Liver (tissue), 9 donors: Measurements from ENCODE around the gene CHIC2. TPM values are rescaled to one million over a fixed set of nuclear protein-coding genes. Genes with fewer than 3 reads are reported as not detected.

Experiments used
- DNase-seq: peaks from one replicate; pipeline ENCODE4 v3.0.0-alpha.2; 2017; ENCODE audit warnings: low spot score
- H3K27ac ChIP-seq, 2 donors: one replicate each; pipeline ENCODE4 v1.7.0; 2013; ENCODE audit warnings: inconsistent platforms in 2 of 2, low read length in 2 of 2, control low read depth in 1 of 2, low read depth in 1 of 2, mild to moderate bottlenecking in 1 of 2
- H3K27me3 ChIP-seq, 4 donors: one replicate each; pipeline versions ENCODE4 v1.6.1 to v1.7.0; 2013; ENCODE audit warnings: low read length in 3 of 4, inconsistent platforms in 1 of 4, mild to moderate bottlenecking in 1 of 4, moderate library complexity in 1 of 4; ENCODE audit not compliant: control insufficient read depth in 4 of 4, insufficient read depth in 4 of 4
- H3K36me3 ChIP-seq, 4 donors: one replicate each; pipeline versions ENCODE4 v1.6.1 to v1.7.0; 2013; ENCODE audit warnings: low read length in 3 of 4, mild to moderate bottlenecking in 3 of 4, low read depth in 1 of 4, moderate library complexity in 1 of 4; ENCODE audit not compliant: control insufficient read depth in 4 of 4, insufficient read depth in 3 of 4
- H3K4me1 ChIP-seq, 4 donors: one replicate each; pipeline versions ENCODE4 v1.6.1 to v1.7.0; 2013; ENCODE audit warnings: low read length in 3 of 4, mild to moderate bottlenecking in 3 of 4, moderate library complexity in 1 of 4; ENCODE audit not compliant: control insufficient read depth in 4 of 4, insufficient read depth in 4 of 4
- H3K4me3 ChIP-seq, 3 donors: one replicate each; pipeline versions ENCODE4 v1.6.1 to v1.7.0; 2013; ENCODE audit warnings: low read length in 3 of 3, control low read depth in 1 of 3, low read depth in 1 of 3, mild to moderate bottlenecking in 1 of 3
- H3K9ac ChIP-seq, 2 donors: one replicate each; pipeline ENCODE4 v1.7.0; 2013; ENCODE audit warnings: low read length in 2 of 2, mild to moderate bottlenecking in 2 of 2, moderate library complexity in 2 of 2, control low read depth in 1 of 2, low read depth in 1 of 2
- H3K9me3 ChIP-seq, 4 donors: one replicate each; pipeline versions ENCODE4 v1.6.1 to v1.7.0; 2013; ENCODE audit warnings: low read length in 3 of 4; ENCODE audit not compliant: control insufficient read depth in 4 of 4
- EGR1 ChIP-seq, 2 donors: IDR thresholded peaks; 2 replicates each; pipeline ENCODE4 v1.6.1; 2016 to 2018; ENCODE audit warnings: antibody characterized with exemption in 2 of 2, low read depth in 2 of 2
- FOXA1 ChIP-seq: IDR thresholded peaks from 2 replicates; pipeline ENCODE4 v1.6.1; 2016; ENCODE audit warnings: antibody characterized with exemption
- FOXA2 ChIP-seq: IDR thresholded peaks from 2 replicates; pipeline ENCODE4 v1.6.1; 2016; ENCODE audit warnings: antibody characterized with exemption
- GABPA ChIP-seq, 2 donors: IDR thresholded peaks in 1 of 2; conservative IDR thresholded peaks in 1 of 2; 2 replicates each; pipeline ENCODE4 v1.6.1; 2016; ENCODE audit warnings: antibody characterized with exemption in 2 of 2, mild to moderate bottlenecking in 1 of 2, moderate library complexity in 1 of 2
- HNF4A ChIP-seq, 2 donors: conservative IDR thresholded peaks; 2 replicates each; pipeline ENCODE4 v1.6.1; 2016; ENCODE audit warnings: antibody characterized with exemption in 2 of 2, mild to moderate bottlenecking in 2 of 2
- HNF4G ChIP-seq: IDR thresholded peaks from 2 replicates; pipeline ENCODE4 v1.6.1; 2016; ENCODE audit warnings: antibody characterized with exemption
- JUND ChIP-seq, 2 donors: IDR thresholded peaks; 2 replicates each; pipeline ENCODE4 v1.6.1; 2016; ENCODE audit warnings: antibody characterized with exemption in 2 of 2
- NR2F2 ChIP-seq: IDR thresholded peaks from 2 replicates; pipeline ENCODE4 v1.6.1; 2016; ENCODE audit warnings: antibody characterized with exemption
- RAD21 ChIP-seq, 2 donors: IDR thresholded peaks; 2 replicates each; pipeline ENCODE4 v1.6.1; 2016; ENCODE audit warnings: antibody characterized with exemption in 2 of 2, mild to moderate bottlenecking in 2 of 2
- RXRA ChIP-seq, 2 donors: IDR thresholded peaks; 2 replicates each; pipeline ENCODE4 v1.6.1; 2017 to 2018; ENCODE audit warnings: antibody characterized with exemption in 2 of 2, mild to moderate bottlenecking in 1 of 2
- SP1 ChIP-seq: IDR thresholded peaks from 2 replicates; pipeline ENCODE4 v1.6.1; 2018; ENCODE audit warnings: antibody characterized with exemption, mild to moderate bottlenecking
- TAF1 ChIP-seq: conservative IDR thresholded peaks from 2 replicates; pipeline ENCODE4 v1.6.1; 2016; ENCODE audit warnings: antibody characterized with exemption, mild to moderate bottlenecking
- YY1 ChIP-seq: IDR thresholded peaks from 2 replicates; pipeline ENCODE4 v1.6.1; 2016; ENCODE audit warnings: antibody characterized with exemption, mild to moderate bottlenecking
- WGBS: extraction: QIAGEN DNeasy Blood & Tissue Kit; methylation state at CpG from one replicate; pipeline ENCODE4 v1.1.7; 2013; 5-methylcytosine and 5-hydroxymethylcytosine counted together
- polyA plus RNA-seq, 2 donors: library from polyadenylated mRNA; stranded (reverse) in 1 of 2; unstranded in 1 of 2; fragments of 200-250 nt in 1 of 2; fragments of >200 nt in 1 of 2; fragmentation: Nextera tagmentation in 1 of 2; extraction: Ambion mirVana in 1 of 2; gene quantifications; one replicate each; pipeline versions ENCODE4 v1.2.1 to v1.2.3, GENCODE V29; 2013 to 2015
- total RNA-seq, 2 donors: library from RNA; depleted of rRNA; stranded (reverse); fragments of >200 nt; gene quantifications; one replicate each; pipeline ENCODE4 v1.2.3, GENCODE V29; 2014
- TF ChIP-seq, protein P1 (sequence below): IDR thresholded peaks from 2 replicates; pipeline ENCODE4 v1.6.1; 2016; ENCODE audit warnings: antibody characterized with exemption
- TF ChIP-seq, protein P2 (sequence below): IDR thresholded peaks from 2 replicates; pipeline ENCODE4 v1.6.1; 2016; ENCODE audit warnings: antibody characterized with exemption, mild to moderate bottlenecking
- TF ChIP-seq, protein P3 (sequence below): IDR thresholded peaks from 2 replicates; pipeline ENCODE4 v1.6.1; 2016; ENCODE audit warnings: antibody characterized with exemption
- TF ChIP-seq, protein P4 (sequence below): IDR thresholded peaks from 2 replicates; pipeline ENCODE4 v1.6.1; 2016; ENCODE audit warnings: antibody characterized with exemption
- TF ChIP-seq, protein P5 (sequence below): fragments of 150-350 bp; IDR thresholded peaks from 2 replicates; pipeline ENCODE4 v1.5.1; 2017; ENCODE audit warnings: improper control_type of control experiment, low read depth, low read length; ENCODE audit not compliant: missing input control
- donor health status: healthy.
- donor health status: healthy.
- donor health status: healthy.
- donor health status: healthy.
- donor health status: healthy.

Gene CHIC2
- total and polyA plus RNA-seq, 4 donors, result 9.3 to 26.2 (median 18.4) TPM

DNA sequence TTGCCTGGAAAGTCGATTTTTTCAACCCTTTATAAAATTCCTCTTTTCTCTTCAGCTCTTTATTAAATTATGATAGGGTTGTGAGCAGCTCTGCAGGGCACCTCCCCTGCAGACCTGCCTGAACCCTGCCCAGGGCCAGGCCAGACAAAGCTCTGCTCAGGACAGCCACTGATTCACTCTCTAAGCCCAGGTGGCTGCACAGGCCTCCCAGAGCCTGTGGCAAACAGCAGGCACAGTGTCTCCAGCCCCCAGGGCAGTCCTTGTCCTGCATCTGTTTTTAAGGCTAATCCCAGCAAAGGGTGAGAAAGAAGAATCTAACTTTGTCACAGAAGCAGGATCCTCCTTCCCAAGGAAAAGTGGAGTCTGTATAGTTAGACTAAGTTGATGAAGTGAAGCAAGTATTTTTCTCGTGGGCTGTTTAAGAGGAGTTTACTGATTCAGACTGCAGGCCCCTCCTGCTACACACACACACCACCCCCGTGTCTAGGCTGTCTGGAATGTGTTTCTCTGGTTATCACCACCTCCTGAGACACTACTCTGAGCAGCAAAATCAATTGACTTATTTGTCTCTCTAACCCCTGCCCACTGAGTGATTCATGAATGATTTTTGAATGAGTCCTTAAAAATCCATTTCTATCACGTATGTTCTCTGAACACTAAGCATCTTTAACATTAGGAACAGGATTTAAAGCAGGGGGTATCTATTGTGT, 101.7 kb downstream of the CHIC2 start:
- H3K9ac ChIP-seq, result no peak overlapping the region
- TF ChIP-seq, protein P1, sequence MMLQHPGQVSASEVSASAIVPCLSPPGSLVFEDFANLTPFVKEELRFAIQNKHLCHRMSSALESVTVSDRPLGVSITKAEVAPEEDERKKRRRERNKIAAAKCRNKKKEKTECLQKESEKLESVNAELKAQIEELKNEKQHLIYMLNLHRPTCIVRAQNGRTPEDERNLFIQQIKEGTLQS, result no peak
- H3K36me3 ChIP-seq, result no peaks in the 10 kb centered on the region
- no peak overlapping the region for H3K27ac ChIP-seq
- no peaks in the 10 kb centered on the region for H3K9me3 ChIP-seq
- 73% methylated on average over 4 of the region's 4 CpGs for WGBS
- H3K27me3 ChIP-seq, result no peaks in the 10 kb centered on the region
- DNase-seq, result no peak
- no peaks in the 10 kb centered on the region for H3K4me1 ChIP-seq
- no peak overlapping the region for H3K4me3 ChIP-seq

DNA sequence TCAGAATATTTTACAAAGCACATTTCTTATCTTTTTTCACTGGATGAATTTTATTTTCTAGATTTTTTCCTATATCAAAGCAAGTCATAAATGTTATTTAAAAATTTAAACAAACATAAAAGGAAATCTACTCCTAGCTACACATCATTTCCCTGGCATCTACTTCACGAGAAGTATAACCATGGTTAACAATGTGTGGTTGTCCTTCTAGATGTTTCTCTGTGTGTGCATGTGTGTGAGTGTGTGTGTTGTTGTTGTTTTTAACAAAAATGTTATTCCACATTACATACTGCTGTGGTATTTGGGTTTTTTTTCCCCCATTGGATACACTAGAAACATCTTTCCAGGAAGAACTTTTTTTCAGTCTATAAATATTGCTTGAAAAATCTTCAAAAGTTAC, 103.1 kb downstream of the CHIC2 start:
- 90% methylated on average over 1 of the region's 1 CpG for WGBS
- TF ChIP-seq, protein P2, sequence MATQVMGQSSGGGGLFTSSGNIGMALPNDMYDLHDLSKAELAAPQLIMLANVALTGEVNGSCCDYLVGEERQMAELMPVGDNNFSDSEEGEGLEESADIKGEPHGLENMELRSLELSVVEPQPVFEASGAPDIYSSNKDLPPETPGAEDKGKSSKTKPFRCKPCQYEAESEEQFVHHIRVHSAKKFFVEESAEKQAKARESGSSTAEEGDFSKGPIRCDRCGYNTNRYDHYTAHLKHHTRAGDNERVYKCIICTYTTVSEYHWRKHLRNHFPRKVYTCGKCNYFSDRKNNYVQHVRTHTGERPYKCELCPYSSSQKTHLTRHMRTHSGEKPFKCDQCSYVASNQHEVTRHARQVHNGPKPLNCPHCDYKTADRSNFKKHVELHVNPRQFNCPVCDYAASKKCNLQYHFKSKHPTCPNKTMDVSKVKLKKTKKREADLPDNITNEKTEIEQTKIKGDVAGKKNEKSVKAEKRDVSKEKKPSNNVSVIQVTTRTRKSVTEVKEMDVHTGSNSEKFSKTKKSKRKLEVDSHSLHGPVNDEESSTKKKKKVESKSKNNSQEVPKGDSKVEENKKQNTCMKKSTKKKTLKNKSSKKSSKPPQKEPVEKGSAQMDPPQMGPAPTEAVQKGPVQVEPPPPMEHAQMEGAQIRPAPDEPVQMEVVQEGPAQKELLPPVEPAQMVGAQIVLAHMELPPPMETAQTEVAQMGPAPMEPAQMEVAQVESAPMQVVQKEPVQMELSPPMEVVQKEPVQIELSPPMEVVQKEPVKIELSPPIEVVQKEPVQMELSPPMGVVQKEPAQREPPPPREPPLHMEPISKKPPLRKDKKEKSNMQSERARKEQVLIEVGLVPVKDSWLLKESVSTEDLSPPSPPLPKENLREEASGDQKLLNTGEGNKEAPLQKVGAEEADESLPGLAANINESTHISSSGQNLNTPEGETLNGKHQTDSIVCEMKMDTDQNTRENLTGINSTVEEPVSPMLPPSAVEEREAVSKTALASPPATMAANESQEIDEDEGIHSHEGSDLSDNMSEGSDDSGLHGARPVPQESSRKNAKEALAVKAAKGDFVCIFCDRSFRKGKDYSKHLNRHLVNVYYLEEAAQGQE, result no peak
- TF ChIP-seq FOXA2 (no peak), YY1 (no peak), HNF4A (conservative IDR thresholded peaks at IDR 0.05) (no peak), JUND (IDR thresholded peaks at IDR 0.05) (no peak), RXRA (IDR thresholded peaks at IDR 0.05) (no peak), EGR1 (IDR thresholded peaks at IDR 0.05; ENCODE audit: low read depth in 2 of 2) (no peak), HNF4G (no peak), GABPA (IDR thresholded peaks at IDR 0.05 in 1 of 2, conservative IDR thresholded peaks at IDR 0.05 in 1 of 2) (no peak), FOXA1 (no peak), TAF1 (no peak), RAD21 (IDR thresholded peaks at IDR 0.05) (no peak), NR2F2 (no peak), SP1 (no peak)
- TF ChIP-seq, protein P3, sequence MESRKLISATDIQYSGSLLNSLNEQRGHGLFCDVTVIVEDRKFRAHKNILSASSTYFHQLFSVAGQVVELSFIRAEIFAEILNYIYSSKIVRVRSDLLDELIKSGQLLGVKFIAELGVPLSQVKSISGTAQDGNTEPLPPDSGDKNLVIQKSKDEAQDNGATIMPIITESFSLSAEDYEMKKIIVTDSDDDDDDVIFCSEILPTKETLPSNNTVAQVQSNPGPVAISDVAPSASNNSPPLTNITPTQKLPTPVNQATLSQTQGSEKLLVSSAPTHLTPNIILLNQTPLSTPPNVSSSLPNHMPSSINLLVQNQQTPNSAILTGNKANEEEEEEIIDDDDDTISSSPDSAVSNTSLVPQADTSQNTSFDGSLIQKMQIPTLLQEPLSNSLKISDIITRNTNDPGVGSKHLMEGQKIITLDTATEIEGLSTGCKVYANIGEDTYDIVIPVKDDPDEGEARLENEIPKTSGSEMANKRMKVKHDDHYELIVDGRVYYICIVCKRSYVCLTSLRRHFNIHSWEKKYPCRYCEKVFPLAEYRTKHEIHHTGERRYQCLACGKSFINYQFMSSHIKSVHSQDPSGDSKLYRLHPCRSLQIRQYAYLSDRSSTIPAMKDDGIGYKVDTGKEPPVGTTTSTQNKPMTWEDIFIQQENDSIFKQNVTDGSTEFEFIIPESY, result no peak
- TF ChIP-seq, protein P4, sequence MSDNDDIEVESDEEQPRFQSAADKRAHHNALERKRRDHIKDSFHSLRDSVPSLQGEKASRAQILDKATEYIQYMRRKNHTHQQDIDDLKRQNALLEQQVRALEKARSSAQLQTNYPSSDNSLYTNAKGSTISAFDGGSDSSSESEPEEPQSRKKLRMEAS, result no peak
- TF ChIP-seq, protein P1, result no peak
- TF ChIP-seq, protein P5, sequence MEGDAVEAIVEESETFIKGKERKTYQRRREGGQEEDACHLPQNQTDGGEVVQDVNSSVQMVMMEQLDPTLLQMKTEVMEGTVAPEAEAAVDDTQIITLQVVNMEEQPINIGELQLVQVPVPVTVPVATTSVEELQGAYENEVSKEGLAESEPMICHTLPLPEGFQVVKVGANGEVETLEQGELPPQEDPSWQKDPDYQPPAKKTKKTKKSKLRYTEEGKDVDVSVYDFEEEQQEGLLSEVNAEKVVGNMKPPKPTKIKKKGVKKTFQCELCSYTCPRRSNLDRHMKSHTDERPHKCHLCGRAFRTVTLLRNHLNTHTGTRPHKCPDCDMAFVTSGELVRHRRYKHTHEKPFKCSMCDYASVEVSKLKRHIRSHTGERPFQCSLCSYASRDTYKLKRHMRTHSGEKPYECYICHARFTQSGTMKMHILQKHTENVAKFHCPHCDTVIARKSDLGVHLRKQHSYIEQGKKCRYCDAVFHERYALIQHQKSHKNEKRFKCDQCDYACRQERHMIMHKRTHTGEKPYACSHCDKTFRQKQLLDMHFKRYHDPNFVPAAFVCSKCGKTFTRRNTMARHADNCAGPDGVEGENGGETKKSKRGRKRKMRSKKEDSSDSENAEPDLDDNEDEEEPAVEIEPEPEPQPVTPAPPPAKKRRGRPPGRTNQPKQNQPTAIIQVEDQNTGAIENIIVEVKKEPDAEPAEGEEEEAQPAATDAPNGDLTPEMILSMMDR, result no peak

More for the DNA sequence above, 103.1 kb downstream of the CHIC2 start:
- DNase-seq, result no peak
- Histone ChIP-seq H3K27me3 (no peaks in the 10 kb centered on the region), H3K4me3 (no peak overlapping the region), H3K27ac (no peak overlapping the region), H3K36me3 (no peaks in the 10 kb centered on the region), H3K9me3 (no peaks in the 10 kb centered on the region), H3K4me1 (no peaks in the 10 kb centered on the region), H3K9ac (no peak overlapping the region)
